Loucy (cell line): Measurements from ENCODE around the gene FRS2.

Experiments
- H2AFZ ChIP-seq: fragments of 200-600 bp; sonication (generic); 2 replicates; pipeline ENCODE4 v1.6.0; 2016; ENCODE audit warnings: antibody characterized with exemption, mild to moderate bottlenecking, low read length, moderate library complexity
- H3F3A ChIP-seq: fragments of 200-600 bp; 2 replicates; pipeline ENCODE4 v1.6.0; 2016; ENCODE audit warnings: antibody characterized with exemption, low read depth, mild to moderate bottlenecking
- H3K27me3 ChIP-seq: fragments of 200-600 bp; sonication (generic); 2 replicates; pipeline ENCODE4 v1.6.1; 2014; ENCODE audit warnings: low read length, mild to moderate bottlenecking; ENCODE audit not compliant: insufficient read depth, poor library complexity, severe bottlenecking
- H3K36me3 ChIP-seq: fragments of 200-600 bp; sonication (generic); 2 replicates; pipeline ENCODE4 v1.6.1; 2016; ENCODE audit warnings: low read length; ENCODE audit not compliant: insufficient read depth
- H3K4me1 ChIP-seq: fragments of 200-600 bp; sonication (generic); 2 replicates; pipeline ENCODE4 v1.5.1; 2014; ENCODE audit warnings: low read length, mild to moderate bottlenecking; ENCODE audit not compliant: insufficient read depth, poor library complexity, severe bottlenecking
- H3K4me2 ChIP-seq: fragments of 200-600 bp; sonication (generic); 2 replicates; pipeline ENCODE4 v1.6.0; 2014; ENCODE audit warnings: antibody characterized with exemption, low read length, low read depth, mild to moderate bottlenecking; ENCODE audit not compliant: poor library complexity, severe bottlenecking
- H3K4me3 ChIP-seq: fragments of 200-600 bp; sonication (generic); 2 replicates; pipeline ENCODE4 v1.5.1; 2014; ENCODE audit warnings: low read length, mild to moderate bottlenecking, mixed read lengths; ENCODE audit not compliant: poor library complexity, severe bottlenecking
- H3K79me2 ChIP-seq: fragments of 200-600 bp; sonication (generic); 2 replicates; pipeline ENCODE4 v1.6.1; 2014; ENCODE audit warnings: low read length; ENCODE audit not compliant: insufficient read depth
- H3K9ac ChIP-seq: fragments of 200-600 bp; sonication (generic); 2 replicates; pipeline ENCODE4 v1.6.0; 2014; ENCODE audit warnings: mild to moderate bottlenecking, low read depth, low read length, moderate library complexity; ENCODE audit not compliant: poor library complexity, severe bottlenecking
- H3K9me2 ChIP-seq: fragments of 200-600 bp; sonication (generic); replicated peaks from 2 replicates; pipeline ENCODE4 v1.6.1; 2016; ENCODE audit warnings: low read depth, low read length, mixed read lengths
- H3K9me3 ChIP-seq: fragments of 200-600 bp; sonication (generic); 2 replicates; pipeline ENCODE4 v1.6.1; 2014; ENCODE audit warnings: mild to moderate bottlenecking, antibody characterized with exemption, low read length, low read depth; ENCODE audit not compliant: insufficient read depth
- H4K20me1 ChIP-seq: fragments of 200-600 bp; sonication (generic); 2 replicates; pipeline ENCODE4 v1.6.0; 2014; ENCODE audit warnings: antibody characterized with exemption, low read length, mild to moderate bottlenecking; ENCODE audit not compliant: insufficient read depth, poor library complexity, severe bottlenecking
- EZH2phosphoT487 ChIP-seq: fragments of 200-600 bp; IDR thresholded peaks from 2 replicates; pipeline ENCODE4 v1.6.1; 2018; ENCODE audit warnings: antibody characterized with exemption, mild to moderate bottlenecking, moderate library complexity, borderline replicate concordance
- TF ChIP-seq, protein P1 (sequence below): fragments of 200-600 bp; sonication (generic); conservative IDR thresholded peaks from 2 replicates; pipeline ENCODE4 v1.5.1; 2014; ENCODE audit warnings: mild to moderate bottlenecking, antibody characterized with exemption, low read length

Gene FRS2

GRCh38 chr12:69613351-69613750 lies 143.2 kb downstream of the FRS2 start:
- Histone ChIP-seq H3K79me2 (no peaks in the 10 kb centered on the region), H3K4me1 (no peaks in the 10 kb centered on the region), H3K4me2 (no peak overlapping the region), H4K20me1 (no peaks in the 10 kb centered on the region), H3K4me3 (no peak overlapping the region), H3K9me3 (no peaks in the 10 kb centered on the region), H3K27me3 (no peaks in the 10 kb centered on the region), H3K9me2 (no peaks in the 10 kb centered on the region), H2AFZ (no peak overlapping the region), H3K9ac (no peak overlapping the region), H3K36me3 (no peaks in the 10 kb centered on the region), H3F3A (no peaks in the 10 kb centered on the region)
- TF ChIP-seq, protein P1, sequence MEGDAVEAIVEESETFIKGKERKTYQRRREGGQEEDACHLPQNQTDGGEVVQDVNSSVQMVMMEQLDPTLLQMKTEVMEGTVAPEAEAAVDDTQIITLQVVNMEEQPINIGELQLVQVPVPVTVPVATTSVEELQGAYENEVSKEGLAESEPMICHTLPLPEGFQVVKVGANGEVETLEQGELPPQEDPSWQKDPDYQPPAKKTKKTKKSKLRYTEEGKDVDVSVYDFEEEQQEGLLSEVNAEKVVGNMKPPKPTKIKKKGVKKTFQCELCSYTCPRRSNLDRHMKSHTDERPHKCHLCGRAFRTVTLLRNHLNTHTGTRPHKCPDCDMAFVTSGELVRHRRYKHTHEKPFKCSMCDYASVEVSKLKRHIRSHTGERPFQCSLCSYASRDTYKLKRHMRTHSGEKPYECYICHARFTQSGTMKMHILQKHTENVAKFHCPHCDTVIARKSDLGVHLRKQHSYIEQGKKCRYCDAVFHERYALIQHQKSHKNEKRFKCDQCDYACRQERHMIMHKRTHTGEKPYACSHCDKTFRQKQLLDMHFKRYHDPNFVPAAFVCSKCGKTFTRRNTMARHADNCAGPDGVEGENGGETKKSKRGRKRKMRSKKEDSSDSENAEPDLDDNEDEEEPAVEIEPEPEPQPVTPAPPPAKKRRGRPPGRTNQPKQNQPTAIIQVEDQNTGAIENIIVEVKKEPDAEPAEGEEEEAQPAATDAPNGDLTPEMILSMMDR, result no peak
- TF ChIP-seq EZH2phosphoT487, result no peak

DNA sequence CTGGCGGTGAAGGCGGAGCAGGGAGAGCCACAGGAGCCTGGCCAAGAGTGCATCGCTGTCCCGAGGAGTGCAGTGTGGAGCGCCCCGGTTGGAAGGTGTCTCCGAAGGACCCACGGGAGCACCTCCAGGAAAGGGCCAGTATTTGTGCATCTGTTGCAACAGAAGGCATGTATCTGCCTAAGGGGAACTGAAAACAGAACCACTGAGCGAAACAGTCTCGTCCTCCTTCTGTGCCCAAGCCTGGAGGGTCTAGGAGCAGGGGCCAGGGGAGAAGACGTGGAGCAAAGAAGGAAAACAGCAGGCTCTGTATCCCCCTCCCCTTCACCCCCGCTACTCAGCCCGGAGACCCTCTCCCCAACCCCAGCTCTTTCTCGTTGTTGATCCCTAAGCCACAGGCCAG lies 145.8 kb downstream of the FRS2 start:
- H4K20me1 ChIP-seq, result no peaks in the 10 kb centered on the region
- no peak overlapping the region for H2AFZ ChIP-seq

GRCh38 chr12:69619050-69619449 lies 148.9 kb downstream of the FRS2 start:
- Histone ChIP-seq H3K4me1 (no peaks in the 10 kb centered on the region), H3K9ac (no peak overlapping the region), H3K4me3 (no peak overlapping the region), H3K4me2 (no peak overlapping the region), H3K27me3 (no peaks in the 10 kb centered on the region), H3K36me3 (no peaks in the 10 kb centered on the region), H4K20me1 (no peaks in the 10 kb centered on the region), H3F3A (no peaks in the 10 kb centered on the region), H3K9me3 (no peaks in the 10 kb centered on the region), H2AFZ (no peak overlapping the region), H3K9me2 (no peaks in the 10 kb centered on the region), H3K79me2 (no peaks in the 10 kb centered on the region)
- no peak for TF ChIP-seq EZH2phosphoT487
- TF ChIP-seq, protein P1, result no peak

More for the DNA sequence above, 145.8 kb downstream of the FRS2 start:
- Histone ChIP-seq H3K9me2 (no peaks in the 10 kb centered on the region), H3K4me3 (no peak overlapping the region), H3K9ac (no peak overlapping the region), H3K79me2 (no peaks in the 10 kb centered on the region), H3K27me3 (no peaks in the 10 kb centered on the region), H3K36me3 (no peaks in the 10 kb centered on the region), H3K4me1 (no peaks in the 10 kb centered on the region), H3K9me3 (no peaks in the 10 kb centered on the region), H3K4me2 (no peak overlapping the region), H3F3A (no peaks in the 10 kb centered on the region)
- TF ChIP-seq, protein P1, result no peak
- no peak for TF ChIP-seq EZH2phosphoT487
